HEK293 (cell line): Measurements from ENCODE around the gene IRF8.

Source experiments
- CTCF ChIA-PET: fragments of 350-600 bp; formaldehyde crosslinking; extraction: SDS; loops from one replicate; lab custom pipeline; 2021; ENCODE audit warnings: antibody characterized with exemption; lab: Yijun Ruan, JAX
- POLR2A ChIA-PET: fragments of 300-600 bp; formaldehyde crosslinking; extraction: SDS; loops from one replicate; lab custom pipeline; 2020; ENCODE audit warnings: antibody characterized with exemption, inconsistent platforms; lab: Yijun Ruan, JAX
- H3K27ac ChIP-seq: fragments of 200-500 bp; sonication (Bioruptor generic); 2 replicates; pipeline ENCODE4 v1.5.1; 2014; ENCODE audit warnings: low read depth, low read length, control low read depth, inconsistent platforms; ENCODE audit errors: extremely low read depth
- H3K36me3 ChIP-seq, 2 experiments: fragments of 200-500 bp in 1 of 2; sonication (Bioruptor generic) in 1 of 2; 1 replicate in 1 of 2; 2 replicates in 1 of 2; pipeline ENCODE4 v1.5.1; 2014 to 2017; ENCODE audit warnings: inconsistent platforms in 2 of 2, low read length in 2 of 2; ENCODE audit not compliant: control insufficient read depth in 2 of 2, insufficient read depth in 1 of 2
- H3K4me1 ChIP-seq: fragments of 200-500 bp; sonication (Bioruptor generic); 2 replicates; pipeline ENCODE4 v1.5.1; 2014; ENCODE audit warnings: mild to moderate bottlenecking, low read length, inconsistent platforms; ENCODE audit not compliant: control insufficient read depth, insufficient read depth
- H3K4me3 ChIP-seq: 2 replicates; pipeline ENCODE4 v1.5.1; 2011; ENCODE audit warnings: low read depth, mild to moderate bottlenecking, control low read depth, low read length, moderate library complexity
- H3K9me3 ChIP-seq: fragments of 200-500 bp; sonication (Bioruptor generic); 2 replicates; pipeline ENCODE4 v1.5.1; 2014; ENCODE audit warnings: low read depth, low read length, inconsistent platforms; ENCODE audit not compliant: control insufficient read depth, insufficient read depth
- GFI1B ChIP-seq: fragments of 450-650 bp; formaldehyde crosslinking; IDR thresholded peaks from 2 replicates; pipeline ENCODE4 v1.5.1; 2016; ENCODE audit warnings: missing biosample characterization, missing genetic modification characterization
- IKZF3 ChIP-seq: fragments of 450-650 bp; IDR thresholded peaks from 2 replicates; pipeline ENCODE4 v1.5.0; 2018; ENCODE audit warnings: missing biosample characterization, mild to moderate bottlenecking, missing genetic modification characterization, moderate library complexity
- KLF7 ChIP-seq: fragments of 450-650 bp; formaldehyde crosslinking; IDR thresholded peaks from 2 replicates; pipeline ENCODE4 v1.5.1; 2016; ENCODE audit warnings: missing biosample characterization, missing genetic modification characterization, borderline replicate concordance
- KLF8 ChIP-seq: fragments of 450-650 bp; formaldehyde crosslinking; IDR thresholded peaks from 2 replicates; pipeline ENCODE4 v1.5.1; 2016; ENCODE audit warnings: missing biosample characterization, missing genetic modification characterization
- ZNF132 ChIP-seq: fragments of 450-650 bp; formaldehyde crosslinking; IDR thresholded peaks from 2 replicates; pipeline ENCODE4 v1.5.1; 2017; ENCODE audit warnings: missing biosample characterization, missing genetic modification characterization, borderline replicate concordance
- ZNF155 ChIP-seq: fragments of 450-650 bp; formaldehyde crosslinking; IDR thresholded peaks from 2 replicates; pipeline ENCODE4 v1.5.1; 2016; ENCODE audit warnings: missing biosample characterization, missing genetic modification characterization
- ZNF223 ChIP-seq: fragments of 450-650 bp; formaldehyde crosslinking; IDR thresholded peaks from 2 replicates; pipeline ENCODE4 v1.5.1; 2016; ENCODE audit warnings: missing biosample characterization, missing genetic modification characterization
- ZNF23 ChIP-seq: fragments of 450-650 bp; formaldehyde crosslinking; IDR thresholded peaks from 2 replicates; pipeline ENCODE4 v1.5.1; 2016; ENCODE audit warnings: missing biosample characterization, missing genetic modification characterization, borderline replicate concordance
- ZNF24 ChIP-seq: fragments of 450-650 bp; formaldehyde crosslinking; IDR thresholded peaks from 2 replicates; pipeline ENCODE4 v1.5.1; 2016; ENCODE audit warnings: missing biosample characterization, missing genetic modification characterization
- ZNF404 ChIP-seq: fragments of 450-650 bp; formaldehyde crosslinking; IDR thresholded peaks from 2 replicates; pipeline ENCODE4 v1.5.1; 2017; ENCODE audit warnings: missing biosample characterization, missing genetic modification characterization
- ZNF561 ChIP-seq: fragments of 450-650 bp; IDR thresholded peaks from 2 replicates; pipeline ENCODE4 v1.5.1; 2018; ENCODE audit warnings: missing biosample characterization, missing genetic modification characterization, borderline replicate concordance
- ZNF623 ChIP-seq: fragments of 450-650 bp; formaldehyde crosslinking; IDR thresholded peaks from 2 replicates; pipeline ENCODE4 v1.5.1; 2016; ENCODE audit warnings: missing biosample characterization, missing genetic modification characterization
- ZNF629 ChIP-seq: fragments of 450-650 bp; formaldehyde crosslinking; IDR thresholded peaks from 2 replicates; pipeline ENCODE4 v1.5.1; 2017; ENCODE audit warnings: missing biosample characterization, missing genetic modification characterization
- ZNF658 ChIP-seq: fragments of 450-650 bp; formaldehyde crosslinking; IDR thresholded peaks from 2 replicates; pipeline ENCODE4; 2016; ENCODE audit warnings: missing biosample characterization, missing genetic modification characterization
- ZNF768 ChIP-seq: fragments of 450-650 bp; formaldehyde crosslinking; IDR thresholded peaks from 2 replicates; pipeline ENCODE4 v1.5.1; 2018; ENCODE audit warnings: missing biosample characterization, mild to moderate bottlenecking, missing genetic modification characterization
- TF ChIP-seq, protein P1 (sequence below): fragments of 450-650 bp; formaldehyde crosslinking; IDR thresholded peaks from 2 replicates; pipeline ENCODE4 v1.5.0; 2017; ENCODE audit warnings: missing biosample characterization, missing genetic modification characterization, borderline replicate concordance
- TF ChIP-seq, protein P2 (sequence below): fragments of 450-650 bp; IDR thresholded peaks from 2 replicates; pipeline ENCODE4 v1.5.1; 2018; ENCODE audit warnings: missing biosample characterization, missing genetic modification characterization
- TF ChIP-seq, protein P3 (sequence below): fragments of 450-650 bp; formaldehyde crosslinking; IDR thresholded peaks from 2 replicates; pipeline ENCODE4 v1.5.1; 2017; ENCODE audit warnings: missing biosample characterization, missing genetic modification characterization
- TF ChIP-seq, protein P4 (sequence below): fragments of 450-650 bp; formaldehyde crosslinking; IDR thresholded peaks from 2 replicates; pipeline ENCODE4 v1.5.1; 2017; ENCODE audit warnings: missing biosample characterization, missing genetic modification characterization
- TF ChIP-seq, protein P5 (sequence below): fragments of 450-650 bp; formaldehyde crosslinking; IDR thresholded peaks from 2 replicates; pipeline ENCODE4 v1.5.1; 2016; ENCODE audit warnings: missing biosample characterization, missing genetic modification characterization

IRF8 gene

DNA sequence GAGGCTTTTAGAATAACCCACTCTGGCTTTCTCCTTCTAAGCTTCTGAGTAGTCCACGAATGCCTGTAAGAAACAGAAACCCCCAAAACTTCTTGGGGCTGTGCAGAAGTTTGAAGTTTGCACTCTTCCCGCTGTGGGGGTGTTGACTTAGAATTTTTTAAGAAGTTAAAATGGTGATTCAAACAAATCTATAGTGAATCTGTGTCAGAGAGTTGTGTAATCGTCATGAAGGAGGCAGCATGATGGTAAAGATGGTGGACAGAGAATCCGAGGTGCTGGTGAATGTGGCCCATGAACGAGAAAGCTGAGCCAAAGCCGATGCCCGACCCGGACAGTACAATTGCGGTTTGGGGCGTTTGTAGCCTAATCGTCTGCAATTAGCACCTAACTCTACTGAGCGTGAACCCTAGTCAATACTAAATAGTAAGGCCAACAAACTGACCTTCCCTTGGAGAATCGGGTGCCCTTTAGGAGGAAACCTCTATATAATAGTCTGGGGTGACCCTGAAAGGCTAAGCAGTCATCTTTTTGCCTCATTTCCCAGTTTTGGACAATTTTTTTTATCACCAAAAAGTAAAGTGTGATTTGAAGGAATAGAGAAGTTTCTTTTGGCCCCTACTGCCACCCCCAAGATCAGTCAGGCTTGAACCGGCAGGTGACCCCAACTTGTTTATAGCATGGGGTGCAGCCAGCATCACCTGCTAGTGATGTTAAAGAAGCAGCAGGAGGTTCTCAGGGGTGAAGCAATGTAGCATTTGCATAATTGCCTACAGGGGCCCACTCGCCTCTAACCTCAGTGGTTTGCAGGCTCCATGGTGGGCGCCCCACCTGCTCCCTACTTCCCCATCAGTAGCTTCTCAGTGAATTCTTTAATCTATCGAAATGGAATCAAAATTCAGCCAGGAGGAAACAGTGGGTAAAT is 11.2 kb downstream of the IRF8 start:
- H3K27ac ChIP-seq, result no peak overlapping the region
- H3K4me3 ChIP-seq, result no peak overlapping the region
- H3K36me3 ChIP-seq, result peaks cover 0 to 64% of the 10 kb centered on the region in 2 experiments; a peak in 1 of 3 replicates
- POLR2A ChIA-PET, result no interaction called here
- TF ChIP-seq, protein P1, sequence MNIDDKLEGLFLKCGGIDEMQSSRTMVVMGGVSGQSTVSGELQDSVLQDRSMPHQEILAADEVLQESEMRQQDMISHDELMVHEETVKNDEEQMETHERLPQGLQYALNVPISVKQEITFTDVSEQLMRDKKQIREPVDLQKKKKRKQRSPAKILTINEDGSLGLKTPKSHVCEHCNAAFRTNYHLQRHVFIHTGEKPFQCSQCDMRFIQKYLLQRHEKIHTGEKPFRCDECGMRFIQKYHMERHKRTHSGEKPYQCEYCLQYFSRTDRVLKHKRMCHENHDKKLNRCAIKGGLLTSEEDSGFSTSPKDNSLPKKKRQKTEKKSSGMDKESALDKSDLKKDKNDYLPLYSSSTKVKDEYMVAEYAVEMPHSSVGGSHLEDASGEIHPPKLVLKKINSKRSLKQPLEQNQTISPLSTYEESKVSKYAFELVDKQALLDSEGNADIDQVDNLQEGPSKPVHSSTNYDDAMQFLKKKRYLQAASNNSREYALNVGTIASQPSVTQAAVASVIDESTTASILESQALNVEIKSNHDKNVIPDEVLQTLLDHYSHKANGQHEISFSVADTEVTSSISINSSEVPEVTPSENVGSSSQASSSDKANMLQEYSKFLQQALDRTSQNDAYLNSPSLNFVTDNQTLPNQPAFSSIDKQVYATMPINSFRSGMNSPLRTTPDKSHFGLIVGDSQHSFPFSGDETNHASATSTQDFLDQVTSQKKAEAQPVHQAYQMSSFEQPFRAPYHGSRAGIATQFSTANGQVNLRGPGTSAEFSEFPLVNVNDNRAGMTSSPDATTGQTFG (tag by site-specific recombination), result no peak
- TF ChIP-seq ZNF561 (tag by site-specific recombination), result no peak
- TF ChIP-seq ZNF155 (tag by site-specific recombination), result no peak
- no peak for TF ChIP-seq KLF8
- no peak for TF ChIP-seq ZNF24 (tag by site-specific recombination)
- TF ChIP-seq ZNF404 (tag by site-specific recombination), result no peak
- TF ChIP-seq ZNF623 (tag by site-specific recombination), result no peak
- TF ChIP-seq ZNF223, result no peak
- no peak for TF ChIP-seq GFI1B (tag by site-specific recombination)
- no peak for TF ChIP-seq ZNF629
- no peaks in the 10 kb centered on the region for H3K4me1 ChIP-seq
- H3K9me3 ChIP-seq, result no peaks in the 10 kb centered on the region
- CTCF ChIA-PET, result interaction anchor here (0.6 kb wide), 1 partner anchor 1551 kb away, joined by 5 read pairs; no protein-coding TSS in a partner anchor

DNA sequence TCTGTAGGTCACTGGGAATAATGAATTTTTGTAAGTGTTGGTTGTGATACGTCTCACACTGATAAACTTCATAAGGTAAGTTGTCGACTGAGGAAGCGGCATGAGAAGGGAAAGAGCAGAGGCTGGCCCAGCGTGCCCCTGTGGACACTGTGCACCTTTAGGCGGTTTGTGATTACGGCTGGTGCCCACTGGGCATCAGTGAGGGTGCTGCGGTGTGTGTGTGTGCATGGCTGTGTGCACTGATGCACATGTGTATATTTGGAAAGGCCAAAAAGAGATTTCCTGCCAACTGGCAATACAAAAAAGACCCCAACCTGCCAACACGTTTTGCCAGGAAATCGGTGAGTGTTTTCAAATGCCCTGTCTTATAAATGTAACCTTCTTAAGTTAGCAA is 11.9 kb downstream of the IRF8 start:
- Histone ChIP-seq H3K9me3 (no peaks in the 10 kb centered on the region), H3K36me3 (peaks cover 0 to 59% of the 10 kb centered on the region in 2 experiments; a peak in 1 of 3 replicates), H3K4me1 (no peaks in the 10 kb centered on the region), H3K27ac (no peak overlapping the region), H3K4me3 (no peak overlapping the region)
- ChIA-PET CTCF (no interaction called here), POLR2A (no interaction called here)
- TF ChIP-seq, protein P2, sequence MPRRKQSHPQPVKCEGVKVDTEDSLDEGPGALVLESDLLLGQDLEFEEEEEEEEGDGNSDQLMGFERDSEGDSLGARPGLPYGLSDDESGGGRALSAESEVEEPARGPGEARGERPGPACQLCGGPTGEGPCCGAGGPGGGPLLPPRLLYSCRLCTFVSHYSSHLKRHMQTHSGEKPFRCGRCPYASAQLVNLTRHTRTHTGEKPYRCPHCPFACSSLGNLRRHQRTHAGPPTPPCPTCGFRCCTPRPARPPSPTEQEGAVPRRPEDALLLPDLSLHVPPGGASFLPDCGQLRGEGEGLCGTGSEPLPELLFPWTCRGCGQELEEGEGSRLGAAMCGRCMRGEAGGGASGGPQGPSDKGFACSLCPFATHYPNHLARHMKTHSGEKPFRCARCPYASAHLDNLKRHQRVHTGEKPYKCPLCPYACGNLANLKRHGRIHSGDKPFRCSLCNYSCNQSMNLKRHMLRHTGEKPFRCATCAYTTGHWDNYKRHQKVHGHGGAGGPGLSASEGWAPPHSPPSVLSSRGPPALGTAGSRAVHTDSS, result no peak
- TF ChIP-seq KLF7 (no peak), ZNF768 (no peak), ZNF23 (tag by site-specific recombination) (no peak), IKZF3 (tag by site-specific recombination) (no peak), ZNF658 (tag by site-specific recombination) (no peak), ZNF132 (tag by site-specific recombination) (no peak)
- TF ChIP-seq, protein P3, sequence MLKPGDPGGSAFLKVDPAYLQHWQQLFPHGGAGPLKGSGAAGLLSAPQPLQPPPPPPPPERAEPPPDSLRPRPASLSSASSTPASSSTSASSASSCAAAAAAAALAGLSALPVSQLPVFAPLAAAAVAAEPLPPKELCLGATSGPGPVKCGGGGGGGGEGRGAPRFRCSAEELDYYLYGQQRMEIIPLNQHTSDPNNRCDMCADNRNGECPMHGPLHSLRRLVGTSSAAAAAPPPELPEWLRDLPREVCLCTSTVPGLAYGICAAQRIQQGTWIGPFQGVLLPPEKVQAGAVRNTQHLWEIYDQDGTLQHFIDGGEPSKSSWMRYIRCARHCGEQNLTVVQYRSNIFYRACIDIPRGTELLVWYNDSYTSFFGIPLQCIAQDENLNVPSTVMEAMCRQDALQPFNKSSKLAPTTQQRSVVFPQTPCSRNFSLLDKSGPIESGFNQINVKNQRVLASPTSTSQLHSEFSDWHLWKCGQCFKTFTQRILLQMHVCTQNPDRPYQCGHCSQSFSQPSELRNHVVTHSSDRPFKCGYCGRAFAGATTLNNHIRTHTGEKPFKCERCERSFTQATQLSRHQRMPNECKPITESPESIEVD (tag by site-specific recombination), result no peak
- TF ChIP-seq, protein P4, sequence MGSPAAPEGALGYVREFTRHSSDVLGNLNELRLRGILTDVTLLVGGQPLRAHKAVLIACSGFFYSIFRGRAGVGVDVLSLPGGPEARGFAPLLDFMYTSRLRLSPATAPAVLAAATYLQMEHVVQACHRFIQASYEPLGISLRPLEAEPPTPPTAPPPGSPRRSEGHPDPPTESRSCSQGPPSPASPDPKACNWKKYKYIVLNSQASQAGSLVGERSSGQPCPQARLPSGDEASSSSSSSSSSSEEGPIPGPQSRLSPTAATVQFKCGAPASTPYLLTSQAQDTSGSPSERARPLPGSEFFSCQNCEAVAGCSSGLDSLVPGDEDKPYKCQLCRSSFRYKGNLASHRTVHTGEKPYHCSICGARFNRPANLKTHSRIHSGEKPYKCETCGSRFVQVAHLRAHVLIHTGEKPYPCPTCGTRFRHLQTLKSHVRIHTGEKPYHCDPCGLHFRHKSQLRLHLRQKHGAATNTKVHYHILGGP, result no peak
- TF ChIP-seq, protein P5, sequence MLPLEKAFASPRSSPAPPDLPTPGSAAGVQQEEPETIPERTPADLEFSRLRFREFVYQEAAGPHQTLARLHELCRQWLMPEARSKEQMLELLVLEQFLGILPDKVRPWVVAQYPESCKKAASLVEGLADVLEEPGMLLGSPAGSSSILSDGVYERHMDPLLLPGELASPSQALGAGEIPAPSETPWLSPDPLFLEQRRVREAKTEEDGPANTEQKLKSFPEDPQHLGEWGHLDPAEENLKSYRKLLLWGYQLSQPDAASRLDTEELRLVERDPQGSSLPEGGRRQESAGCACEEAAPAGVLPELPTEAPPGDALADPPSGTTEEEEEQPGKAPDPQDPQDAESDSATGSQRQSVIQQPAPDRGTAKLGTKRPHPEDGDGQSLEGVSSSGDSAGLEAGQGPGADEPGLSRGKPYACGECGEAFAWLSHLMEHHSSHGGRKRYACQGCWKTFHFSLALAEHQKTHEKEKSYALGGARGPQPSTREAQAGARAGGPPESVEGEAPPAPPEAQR (tag by site-specific recombination), result no peak
